Liver (tissue), 9 donors: ENCODE data around the gene RALGPS1. TPM values are rescaled to one million over a fixed set of nuclear protein-coding genes. Genes with fewer than 3 reads are reported as not detected.

ENCODE experiments used
- DNase-seq: peaks from one replicate; pipeline ENCODE4 v3.0.0-alpha.2; 2017; ENCODE audit warnings: low spot score
- H3K27ac ChIP-seq, 2 donors: one replicate each; pipeline ENCODE4 v1.7.0; 2013; ENCODE audit warnings: inconsistent platforms in 2 of 2, low read length in 2 of 2, control low read depth in 1 of 2, low read depth in 1 of 2, mild to moderate bottlenecking in 1 of 2
- H3K27me3 ChIP-seq, 4 donors: one replicate each; pipeline versions ENCODE4 v1.6.1 to v1.7.0; 2013; ENCODE audit warnings: low read length in 3 of 4, inconsistent platforms in 1 of 4, mild to moderate bottlenecking in 1 of 4, moderate library complexity in 1 of 4; ENCODE audit not compliant: control insufficient read depth in 4 of 4, insufficient read depth in 4 of 4
- H3K36me3 ChIP-seq, 4 donors: one replicate each; pipeline versions ENCODE4 v1.6.1 to v1.7.0; 2013; ENCODE audit warnings: low read length in 3 of 4, mild to moderate bottlenecking in 3 of 4, low read depth in 1 of 4, moderate library complexity in 1 of 4; ENCODE audit not compliant: control insufficient read depth in 4 of 4, insufficient read depth in 3 of 4
- H3K4me1 ChIP-seq, 4 donors: one replicate each; pipeline versions ENCODE4 v1.6.1 to v1.7.0; 2013; ENCODE audit warnings: low read length in 3 of 4, mild to moderate bottlenecking in 3 of 4, moderate library complexity in 1 of 4; ENCODE audit not compliant: control insufficient read depth in 4 of 4, insufficient read depth in 4 of 4
- H3K4me3 ChIP-seq, 3 donors: one replicate each; pipeline versions ENCODE4 v1.6.1 to v1.7.0; 2013; ENCODE audit warnings: low read length in 3 of 3, control low read depth in 1 of 3, low read depth in 1 of 3, mild to moderate bottlenecking in 1 of 3
- H3K9ac ChIP-seq, 2 donors: one replicate each; pipeline ENCODE4 v1.7.0; 2013; ENCODE audit warnings: low read length in 2 of 2, mild to moderate bottlenecking in 2 of 2, moderate library complexity in 2 of 2, control low read depth in 1 of 2, low read depth in 1 of 2
- H3K9me3 ChIP-seq, 4 donors: one replicate each; pipeline versions ENCODE4 v1.6.1 to v1.7.0; 2013; ENCODE audit warnings: low read length in 3 of 4; ENCODE audit not compliant: control insufficient read depth in 4 of 4
- EGR1 ChIP-seq, 2 donors: IDR thresholded peaks; 2 replicates each; pipeline ENCODE4 v1.6.1; 2016 to 2018; ENCODE audit warnings: antibody characterized with exemption in 2 of 2, low read depth in 2 of 2
- FOXA1 ChIP-seq: IDR thresholded peaks from 2 replicates; pipeline ENCODE4 v1.6.1; 2016; ENCODE audit warnings: antibody characterized with exemption
- FOXA2 ChIP-seq: IDR thresholded peaks from 2 replicates; pipeline ENCODE4 v1.6.1; 2016; ENCODE audit warnings: antibody characterized with exemption
- GABPA ChIP-seq, 2 donors: IDR thresholded peaks in 1 of 2; conservative IDR thresholded peaks in 1 of 2; 2 replicates each; pipeline ENCODE4 v1.6.1; 2016; ENCODE audit warnings: antibody characterized with exemption in 2 of 2, mild to moderate bottlenecking in 1 of 2, moderate library complexity in 1 of 2
- HNF4A ChIP-seq, 2 donors: conservative IDR thresholded peaks; 2 replicates each; pipeline ENCODE4 v1.6.1; 2016; ENCODE audit warnings: antibody characterized with exemption in 2 of 2, mild to moderate bottlenecking in 2 of 2
- HNF4G ChIP-seq: IDR thresholded peaks from 2 replicates; pipeline ENCODE4 v1.6.1; 2016; ENCODE audit warnings: antibody characterized with exemption
- NR2F2 ChIP-seq: IDR thresholded peaks from 2 replicates; pipeline ENCODE4 v1.6.1; 2016; ENCODE audit warnings: antibody characterized with exemption
- RAD21 ChIP-seq, 2 donors: IDR thresholded peaks; 2 replicates each; pipeline ENCODE4 v1.6.1; 2016; ENCODE audit warnings: antibody characterized with exemption in 2 of 2, mild to moderate bottlenecking in 2 of 2
- RXRA ChIP-seq, 2 donors: IDR thresholded peaks; 2 replicates each; pipeline ENCODE4 v1.6.1; 2017 to 2018; ENCODE audit warnings: antibody characterized with exemption in 2 of 2, mild to moderate bottlenecking in 1 of 2
- SP1 ChIP-seq: IDR thresholded peaks from 2 replicates; pipeline ENCODE4 v1.6.1; 2018; ENCODE audit warnings: antibody characterized with exemption, mild to moderate bottlenecking
- YY1 ChIP-seq: IDR thresholded peaks from 2 replicates; pipeline ENCODE4 v1.6.1; 2016; ENCODE audit warnings: antibody characterized with exemption, mild to moderate bottlenecking
- WGBS: extraction: QIAGEN DNeasy Blood & Tissue Kit; methylation state at CpG from one replicate; pipeline ENCODE4 v1.1.7; 2013; 5-methylcytosine and 5-hydroxymethylcytosine counted together
- polyA plus RNA-seq, 2 donors: library from polyadenylated mRNA; stranded (reverse) in 1 of 2; unstranded in 1 of 2; fragments of 200-250 nt in 1 of 2; fragments of >200 nt in 1 of 2; fragmentation: Nextera tagmentation in 1 of 2; extraction: Ambion mirVana in 1 of 2; gene quantifications; one replicate each; pipeline versions ENCODE4 v1.2.1 to v1.2.3, GENCODE V29; 2013 to 2015
- total RNA-seq, 2 donors: library from RNA; depleted of rRNA; stranded (reverse); fragments of >200 nt; gene quantifications; one replicate each; pipeline ENCODE4 v1.2.3, GENCODE V29; 2014
- TF ChIP-seq, protein P1 (sequence below): IDR thresholded peaks from 2 replicates; pipeline ENCODE4 v1.6.1; 2016; ENCODE audit warnings: antibody characterized with exemption
- TF ChIP-seq, protein P2 (sequence below): IDR thresholded peaks from 2 replicates; pipeline ENCODE4 v1.6.1; 2016; ENCODE audit warnings: antibody characterized with exemption, mild to moderate bottlenecking
- TF ChIP-seq, protein P3 (sequence below): IDR thresholded peaks from 2 replicates; pipeline ENCODE4 v1.6.1; 2016; ENCODE audit warnings: antibody characterized with exemption
- TF ChIP-seq, protein P4 (sequence below): IDR thresholded peaks from 2 replicates; pipeline ENCODE4 v1.6.1; 2016; ENCODE audit warnings: antibody characterized with exemption
- donor health status: healthy.
- donor health status: healthy.
- donor health status: healthy.
- donor health status: healthy.
- donor health status: healthy.

Gene RALGPS1
- total and polyA plus RNA-seq, 4 donors: 1.4 to 2.7 (median 2.0) TPM

DNA sequence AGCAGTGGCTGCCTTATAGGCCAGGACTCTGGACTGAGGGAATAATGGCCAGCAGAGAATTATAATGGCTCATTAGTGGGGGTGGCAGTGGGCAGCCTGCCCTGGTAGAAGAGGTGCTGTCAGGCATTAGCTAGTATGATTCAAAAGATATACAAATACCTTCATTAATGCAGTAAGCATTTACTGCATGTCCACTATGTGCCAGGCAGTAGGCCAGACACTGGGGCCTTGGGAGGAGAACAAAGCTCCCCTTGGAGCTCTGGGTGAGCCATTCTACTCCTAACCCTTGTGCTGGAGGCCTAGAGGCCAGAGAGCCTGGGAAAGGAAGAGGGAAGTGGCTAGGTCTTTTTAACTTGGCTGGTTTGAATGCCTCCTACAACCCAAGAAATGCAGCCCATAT, 348.0 kb downstream of the RALGPS1 start:
- no peaks in the 10 kb centered on the region for H3K9me3 ChIP-seq
- TF ChIP-seq FOXA2 (no peak), HNF4G (no peak), YY1 (no peak), RXRA (IDR thresholded peaks at IDR 0.05) (no peak), HNF4A (conservative IDR thresholded peaks at IDR 0.05) (no peak), FOXA1 (no peak)
- TF ChIP-seq, protein P1, sequence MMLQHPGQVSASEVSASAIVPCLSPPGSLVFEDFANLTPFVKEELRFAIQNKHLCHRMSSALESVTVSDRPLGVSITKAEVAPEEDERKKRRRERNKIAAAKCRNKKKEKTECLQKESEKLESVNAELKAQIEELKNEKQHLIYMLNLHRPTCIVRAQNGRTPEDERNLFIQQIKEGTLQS: no peak
- TF ChIP-seq, protein P2, sequence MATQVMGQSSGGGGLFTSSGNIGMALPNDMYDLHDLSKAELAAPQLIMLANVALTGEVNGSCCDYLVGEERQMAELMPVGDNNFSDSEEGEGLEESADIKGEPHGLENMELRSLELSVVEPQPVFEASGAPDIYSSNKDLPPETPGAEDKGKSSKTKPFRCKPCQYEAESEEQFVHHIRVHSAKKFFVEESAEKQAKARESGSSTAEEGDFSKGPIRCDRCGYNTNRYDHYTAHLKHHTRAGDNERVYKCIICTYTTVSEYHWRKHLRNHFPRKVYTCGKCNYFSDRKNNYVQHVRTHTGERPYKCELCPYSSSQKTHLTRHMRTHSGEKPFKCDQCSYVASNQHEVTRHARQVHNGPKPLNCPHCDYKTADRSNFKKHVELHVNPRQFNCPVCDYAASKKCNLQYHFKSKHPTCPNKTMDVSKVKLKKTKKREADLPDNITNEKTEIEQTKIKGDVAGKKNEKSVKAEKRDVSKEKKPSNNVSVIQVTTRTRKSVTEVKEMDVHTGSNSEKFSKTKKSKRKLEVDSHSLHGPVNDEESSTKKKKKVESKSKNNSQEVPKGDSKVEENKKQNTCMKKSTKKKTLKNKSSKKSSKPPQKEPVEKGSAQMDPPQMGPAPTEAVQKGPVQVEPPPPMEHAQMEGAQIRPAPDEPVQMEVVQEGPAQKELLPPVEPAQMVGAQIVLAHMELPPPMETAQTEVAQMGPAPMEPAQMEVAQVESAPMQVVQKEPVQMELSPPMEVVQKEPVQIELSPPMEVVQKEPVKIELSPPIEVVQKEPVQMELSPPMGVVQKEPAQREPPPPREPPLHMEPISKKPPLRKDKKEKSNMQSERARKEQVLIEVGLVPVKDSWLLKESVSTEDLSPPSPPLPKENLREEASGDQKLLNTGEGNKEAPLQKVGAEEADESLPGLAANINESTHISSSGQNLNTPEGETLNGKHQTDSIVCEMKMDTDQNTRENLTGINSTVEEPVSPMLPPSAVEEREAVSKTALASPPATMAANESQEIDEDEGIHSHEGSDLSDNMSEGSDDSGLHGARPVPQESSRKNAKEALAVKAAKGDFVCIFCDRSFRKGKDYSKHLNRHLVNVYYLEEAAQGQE: no peak

DNA sequence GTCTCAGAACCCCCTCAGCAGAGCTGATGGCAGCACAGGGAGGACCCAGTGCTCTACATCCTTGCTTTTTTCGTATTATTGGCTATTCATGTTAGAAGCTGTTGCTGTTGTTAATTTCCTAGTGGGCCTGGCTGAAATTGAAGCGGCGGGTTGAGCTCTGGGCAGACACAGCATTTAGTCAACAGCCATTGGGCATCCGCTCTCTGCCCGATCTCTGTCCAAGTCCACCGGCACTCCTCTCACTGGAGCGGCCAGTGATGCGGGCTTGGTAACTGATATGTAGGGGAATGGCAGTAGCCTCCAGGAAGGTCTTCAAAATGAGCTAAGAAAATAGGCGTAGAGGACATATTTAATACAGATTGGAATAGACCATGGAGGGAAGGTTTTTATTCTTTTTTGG, 348.7 kb downstream of the RALGPS1 start:
- peaks cover 0 to 12% (median 3%) of the 10 kb centered on the region in 4 donors for H3K4me1 ChIP-seq
- H3K36me3 ChIP-seq: no peaks in the 10 kb centered on the region
- H3K27ac ChIP-seq: no peak overlapping the region
- no peak overlapping the region for H3K9ac ChIP-seq
- 96% methylated on average over 9 of the region's 9 CpGs for WGBS
- no peak for TF ChIP-seq HNF4A (conservative IDR thresholded peaks at IDR 0.05)
- no peak for TF ChIP-seq GABPA (IDR thresholded peaks at IDR 0.05 in 1 of 2, conservative IDR thresholded peaks at IDR 0.05 in 1 of 2)
- TF ChIP-seq RXRA (IDR thresholded peaks at IDR 0.05): no peak
- no peak for TF ChIP-seq EGR1 (IDR thresholded peaks at IDR 0.05; ENCODE audit: low read depth in 2 of 2)
- H3K4me3 ChIP-seq: no peak overlapping the region
- no peak for DNase-seq
- no peaks in the 10 kb centered on the region for H3K27me3 ChIP-seq
- H3K9me3 ChIP-seq: no peaks in the 10 kb centered on the region

More for the DNA sequence above, 348.0 kb downstream of the RALGPS1 start:
- Histone ChIP-seq H3K9ac (no peak overlapping the region), H3K4me1 (peaks cover 0 to 12% (median 3%) of the 10 kb centered on the region in 4 donors), H3K4me3 (no peak overlapping the region), H3K36me3 (no peaks in the 10 kb centered on the region), H3K27me3 (no peaks in the 10 kb centered on the region), H3K27ac (no peak overlapping the region)
- DNase-seq: no peak

DNA sequence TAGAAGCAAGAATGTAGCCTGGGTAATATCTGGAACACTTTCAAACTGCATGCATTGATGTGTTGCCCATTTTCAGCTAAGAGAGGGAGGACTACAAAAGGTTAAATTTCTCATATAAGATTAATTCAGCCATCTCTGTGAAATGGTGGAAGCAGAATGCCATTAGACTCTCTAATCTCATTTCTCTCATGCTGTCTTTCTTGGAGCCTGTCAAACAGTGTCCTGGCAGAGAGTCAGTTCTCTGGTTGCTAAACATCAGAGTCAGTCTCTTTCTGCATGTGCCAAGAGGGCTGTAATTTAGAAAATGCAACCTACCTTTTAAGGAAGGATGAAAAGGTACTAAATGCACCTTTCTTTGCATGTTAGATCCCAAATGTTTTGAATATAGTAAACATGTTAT, 349.1 kb downstream of the RALGPS1 start:
- DNase-seq: no peak
- TF ChIP-seq RAD21 (IDR thresholded peaks at IDR 0.05) (peak in 1 of 2 donors; percentile 44), SP1 (no peak), NR2F2 (no peak), HNF4G (no peak), EGR1 (IDR thresholded peaks at IDR 0.05; ENCODE audit: low read depth in 2 of 2) (no peak), YY1 (no peak)
- TF ChIP-seq, protein P3, sequence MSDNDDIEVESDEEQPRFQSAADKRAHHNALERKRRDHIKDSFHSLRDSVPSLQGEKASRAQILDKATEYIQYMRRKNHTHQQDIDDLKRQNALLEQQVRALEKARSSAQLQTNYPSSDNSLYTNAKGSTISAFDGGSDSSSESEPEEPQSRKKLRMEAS: no peak
- TF ChIP-seq, protein P4, sequence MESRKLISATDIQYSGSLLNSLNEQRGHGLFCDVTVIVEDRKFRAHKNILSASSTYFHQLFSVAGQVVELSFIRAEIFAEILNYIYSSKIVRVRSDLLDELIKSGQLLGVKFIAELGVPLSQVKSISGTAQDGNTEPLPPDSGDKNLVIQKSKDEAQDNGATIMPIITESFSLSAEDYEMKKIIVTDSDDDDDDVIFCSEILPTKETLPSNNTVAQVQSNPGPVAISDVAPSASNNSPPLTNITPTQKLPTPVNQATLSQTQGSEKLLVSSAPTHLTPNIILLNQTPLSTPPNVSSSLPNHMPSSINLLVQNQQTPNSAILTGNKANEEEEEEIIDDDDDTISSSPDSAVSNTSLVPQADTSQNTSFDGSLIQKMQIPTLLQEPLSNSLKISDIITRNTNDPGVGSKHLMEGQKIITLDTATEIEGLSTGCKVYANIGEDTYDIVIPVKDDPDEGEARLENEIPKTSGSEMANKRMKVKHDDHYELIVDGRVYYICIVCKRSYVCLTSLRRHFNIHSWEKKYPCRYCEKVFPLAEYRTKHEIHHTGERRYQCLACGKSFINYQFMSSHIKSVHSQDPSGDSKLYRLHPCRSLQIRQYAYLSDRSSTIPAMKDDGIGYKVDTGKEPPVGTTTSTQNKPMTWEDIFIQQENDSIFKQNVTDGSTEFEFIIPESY: no peak
- H3K27ac ChIP-seq: no peak overlapping the region

More for the DNA sequence above, 349.1 kb downstream of the RALGPS1 start:
- Histone ChIP-seq H3K4me1 (peaks cover 0 to 12% (median 3%) of the 10 kb centered on the region in 4 donors), H3K36me3 (no peaks in the 10 kb centered on the region), H3K4me3 (no peak overlapping the region), H3K27me3 (no peaks in the 10 kb centered on the region), H3K9ac (no peak overlapping the region), H3K9me3 (no peaks in the 10 kb centered on the region)
